GM12874 (cell line): ENCODE results near the gene LRP4.

Source experiments
- TF ChIP-seq, protein P1 (sequence below): IDR thresholded peaks from 2 replicates; pipeline ENCODE4 v1.5.1; 2011; ENCODE audit warnings: low read depth, mild to moderate bottlenecking, control low read depth, low read length, moderate library complexity; ENCODE audit not compliant: insufficient read depth

LRP4 gene

DNA sequence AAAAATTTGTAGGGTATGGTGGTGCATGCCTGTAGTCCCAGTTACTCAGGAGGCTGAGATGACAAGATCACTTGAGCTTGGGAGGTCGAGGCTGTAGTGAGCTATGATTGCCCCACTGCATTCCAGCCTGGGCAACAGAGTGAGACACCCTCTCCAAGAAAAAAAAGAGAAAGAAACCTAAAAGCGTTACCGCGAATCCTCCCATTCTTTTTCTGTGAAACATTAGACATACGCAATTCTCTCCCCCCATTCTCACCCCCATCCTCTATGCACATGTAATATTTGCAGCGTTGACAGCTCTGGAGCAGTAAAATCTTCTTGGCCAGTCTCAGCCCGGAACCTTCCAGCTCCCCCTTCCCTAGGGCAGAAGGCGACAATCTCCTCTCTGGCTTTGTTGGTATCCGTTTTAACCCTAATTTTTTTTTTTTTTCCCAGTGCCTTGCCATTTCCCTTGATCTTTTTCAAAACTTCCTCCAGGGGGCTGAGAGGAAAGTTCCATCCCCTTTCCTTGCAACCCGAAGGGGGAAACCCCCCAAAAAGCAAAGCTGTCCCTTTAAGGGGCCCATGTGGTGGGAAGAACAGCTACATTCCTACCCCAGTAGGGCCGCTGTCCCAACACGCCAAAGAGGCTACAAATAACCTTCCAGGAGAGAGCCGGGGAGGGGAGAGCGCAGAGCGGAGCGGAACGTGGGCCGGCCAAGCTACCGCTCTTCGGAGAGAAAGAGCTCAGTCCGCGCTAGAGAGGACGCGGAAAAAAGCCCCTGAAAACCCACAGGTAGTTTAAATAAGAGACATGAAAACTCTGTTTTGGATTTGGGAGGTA is 1.9 kb downstream of the LRP4 start:
- TF ChIP-seq, protein P1, sequence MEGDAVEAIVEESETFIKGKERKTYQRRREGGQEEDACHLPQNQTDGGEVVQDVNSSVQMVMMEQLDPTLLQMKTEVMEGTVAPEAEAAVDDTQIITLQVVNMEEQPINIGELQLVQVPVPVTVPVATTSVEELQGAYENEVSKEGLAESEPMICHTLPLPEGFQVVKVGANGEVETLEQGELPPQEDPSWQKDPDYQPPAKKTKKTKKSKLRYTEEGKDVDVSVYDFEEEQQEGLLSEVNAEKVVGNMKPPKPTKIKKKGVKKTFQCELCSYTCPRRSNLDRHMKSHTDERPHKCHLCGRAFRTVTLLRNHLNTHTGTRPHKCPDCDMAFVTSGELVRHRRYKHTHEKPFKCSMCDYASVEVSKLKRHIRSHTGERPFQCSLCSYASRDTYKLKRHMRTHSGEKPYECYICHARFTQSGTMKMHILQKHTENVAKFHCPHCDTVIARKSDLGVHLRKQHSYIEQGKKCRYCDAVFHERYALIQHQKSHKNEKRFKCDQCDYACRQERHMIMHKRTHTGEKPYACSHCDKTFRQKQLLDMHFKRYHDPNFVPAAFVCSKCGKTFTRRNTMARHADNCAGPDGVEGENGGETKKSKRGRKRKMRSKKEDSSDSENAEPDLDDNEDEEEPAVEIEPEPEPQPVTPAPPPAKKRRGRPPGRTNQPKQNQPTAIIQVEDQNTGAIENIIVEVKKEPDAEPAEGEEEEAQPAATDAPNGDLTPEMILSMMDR = no peak

DNA sequence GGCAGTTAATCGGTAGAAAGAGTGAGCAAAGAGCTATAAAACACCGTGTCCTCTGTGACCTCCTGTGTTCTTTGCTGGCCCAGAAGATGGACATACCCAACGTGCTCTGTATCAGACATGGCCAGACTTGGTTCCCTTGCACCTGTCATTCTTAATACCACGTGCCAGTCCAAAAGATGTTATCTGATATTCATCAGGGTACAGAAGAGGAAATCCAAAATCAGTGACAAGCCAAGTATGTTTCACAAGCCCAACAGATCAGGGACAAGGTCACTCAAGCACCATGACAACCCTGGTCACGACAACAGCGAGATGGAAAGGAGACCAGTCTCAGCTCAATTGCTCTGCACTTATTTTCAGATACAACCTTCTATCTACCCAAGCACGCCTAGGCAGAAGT is 3.4 kb downstream of the LRP4 start:
- TF ChIP-seq, protein P1 = no peak

DNA sequence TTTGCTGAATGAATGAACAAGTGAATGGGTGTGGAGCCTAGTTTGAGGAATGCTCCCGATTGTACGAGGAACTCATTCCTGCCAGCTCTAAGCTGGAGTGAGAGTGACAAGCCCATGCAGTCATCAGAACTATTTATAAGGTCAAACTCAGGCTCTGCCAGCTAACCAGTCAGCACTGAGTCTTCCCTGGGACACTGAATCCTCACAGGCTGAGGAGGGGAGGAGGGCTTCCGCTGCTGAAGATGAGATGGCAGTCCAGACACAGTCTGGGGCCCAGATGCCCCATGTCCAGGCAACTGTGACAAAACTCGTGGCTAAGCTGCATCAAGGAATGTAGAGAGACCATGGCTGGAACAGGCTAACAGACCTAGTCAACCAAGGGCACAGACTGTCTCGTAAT is 4.0 kb downstream of the LRP4 start:
- TF ChIP-seq, protein P1 = no peak

DNA sequence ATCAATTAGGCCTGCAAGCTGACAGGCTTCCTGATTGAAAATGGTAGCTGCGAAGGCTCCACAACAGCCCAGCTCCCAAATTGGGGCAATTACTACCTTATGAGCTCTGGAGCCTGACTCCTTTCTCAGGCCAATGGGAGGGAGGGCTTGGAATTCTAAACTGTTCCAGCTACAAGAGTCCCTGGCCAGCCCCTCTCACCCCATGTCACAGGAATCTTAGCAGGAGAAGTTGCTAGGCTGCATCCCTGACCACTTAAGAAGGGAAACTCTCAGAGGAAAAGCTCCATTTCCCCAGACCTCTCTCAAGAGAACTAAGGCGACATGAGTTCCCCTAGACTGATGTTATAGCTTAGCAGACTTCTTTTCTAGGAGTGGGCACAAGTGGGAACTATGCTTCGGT is 4.9 kb downstream of the LRP4 start:
- TF ChIP-seq, protein P1 = no peak

DNA sequence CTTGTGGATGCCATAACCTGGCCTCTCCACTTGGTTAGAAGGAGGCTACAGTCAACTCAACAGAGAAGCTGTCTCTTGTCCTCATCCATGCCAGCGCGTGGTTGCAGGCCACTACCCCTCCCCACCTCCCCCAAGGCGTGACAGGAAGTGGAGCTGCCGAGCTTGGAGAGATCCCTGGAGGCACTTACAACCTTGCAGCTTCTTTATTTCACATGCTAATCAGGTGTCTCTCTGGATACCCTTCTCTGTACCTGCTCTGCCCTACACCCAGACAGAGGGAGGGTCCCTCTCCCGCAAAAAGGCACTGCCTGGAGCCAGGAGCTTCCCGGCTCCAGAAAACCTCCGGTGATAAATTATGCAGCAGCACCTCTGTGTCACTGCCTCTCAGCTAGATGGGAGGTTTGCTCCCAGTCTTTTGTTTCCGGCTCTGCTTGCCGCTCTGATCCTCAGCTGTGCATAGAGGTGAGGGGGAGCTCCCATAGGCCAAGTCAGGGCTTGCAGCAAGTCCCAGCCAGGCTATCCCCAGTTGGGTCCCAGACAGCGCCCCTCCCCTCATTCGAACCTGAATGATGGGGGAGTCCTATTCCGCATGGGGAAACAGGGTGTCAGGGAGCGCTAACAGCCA is 5.7 kb downstream of the LRP4 start:
- TF ChIP-seq, protein P1 = no peak

DNA sequence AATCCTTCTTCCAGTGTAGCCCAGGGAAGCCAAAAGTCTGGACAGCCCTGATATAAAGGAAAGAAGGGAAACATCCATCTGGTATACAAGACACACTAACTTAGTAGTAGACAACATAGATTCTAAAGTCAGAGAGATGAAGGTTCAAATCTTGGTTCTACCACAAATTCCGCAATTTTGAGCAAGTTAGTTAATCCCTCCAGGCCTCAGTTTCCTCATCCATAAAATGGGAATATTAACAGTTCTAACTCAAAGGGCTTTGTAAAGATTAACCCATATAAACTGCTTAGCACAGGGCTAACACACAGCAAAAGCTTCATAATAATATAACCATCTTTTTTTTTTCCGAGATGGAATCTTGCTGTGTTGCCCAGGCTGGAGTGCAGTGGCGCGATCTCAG is 10.7 kb downstream of the LRP4 start:
- TF ChIP-seq, protein P1 = no peak

DNA sequence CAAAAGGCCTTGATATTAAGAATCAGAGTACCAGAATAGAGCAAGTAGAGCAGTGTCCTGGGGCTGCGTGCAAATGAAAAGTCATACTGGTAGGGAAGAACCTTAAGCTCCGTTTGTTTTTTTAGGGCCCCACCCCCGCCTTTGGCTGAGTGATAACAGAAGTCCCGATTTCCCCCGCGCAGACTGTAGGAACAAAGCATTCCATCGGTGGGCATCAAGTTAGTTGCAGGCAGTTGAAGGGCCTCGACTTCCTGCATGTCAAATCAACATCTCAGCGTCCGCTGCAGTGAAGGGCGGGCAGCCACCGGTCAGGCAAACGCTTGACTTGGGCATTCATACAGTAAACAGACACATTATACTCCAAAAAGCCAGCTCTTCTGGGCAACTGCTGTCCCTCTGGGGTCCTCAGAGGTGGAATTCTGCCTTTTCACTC is 11.7 kb downstream of the LRP4 start:
- TF ChIP-seq, protein P1 = no peak
